Coronary artery (tissue), 2 donors: Measurements from ENCODE around the gene IL17D.
"Not testable (repeated sequence)": the region's sequence is repeated elsewhere in the genome, so short reads cannot be mapped to it uniquely, and the experiment has no call there.

ENCODE experiments used
- DNase-seq: peaks from one replicate; pipeline ENCODE4 v3.0.0-alpha.2; 2017; ENCODE audit warnings: low spot score
- H3K27ac ChIP-seq, 2 donors: fragments of 200-600 bp; sonication (generic); one replicate each; pipeline ENCODE4 v1.5.1; 2016 to 2019
- H3K4me3 ChIP-seq: fragments of 200-600 bp; sonication (generic); 2 replicates; pipeline ENCODE4 v1.5.1; 2016; ENCODE audit warnings: mild to moderate bottlenecking, moderate library complexity
- CTCF ChIP-seq: fragments of 200-600 bp; sonication (generic); IDR thresholded peaks from one replicate; pipeline ENCODE4 v1.5.1; 2019; ENCODE audit warnings: antibody characterized with exemption

The IL17D gene

GRCh38 chr13:20669162-20669561 lies 34.3 kb upstream of the IL17D start:
- DNase-seq = no peak
- H3K27ac ChIP-seq = no peak overlapping the region
- H3K4me3 ChIP-seq = no peak overlapping the region
- no peak for TF ChIP-seq CTCF

DNA sequence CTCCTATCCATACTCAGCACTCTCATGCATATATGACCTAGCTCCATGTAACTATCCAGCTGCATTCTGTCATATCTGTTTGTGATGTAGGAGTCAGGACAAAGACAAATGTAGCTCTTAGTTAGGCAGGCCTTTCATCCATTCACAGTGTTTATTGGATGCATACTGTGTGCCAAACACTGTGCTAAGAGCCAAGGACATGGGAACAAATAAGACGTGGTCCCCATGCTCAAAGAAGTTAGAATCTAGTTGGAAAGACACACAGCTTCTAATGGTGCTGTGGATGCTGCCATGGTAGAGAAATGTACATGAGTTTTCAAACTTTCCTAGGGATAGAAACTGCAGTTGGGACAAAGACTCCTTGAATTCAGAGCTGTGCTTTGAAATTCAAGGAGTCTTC lies 31.7 kb upstream of the IL17D start:
- TF ChIP-seq CTCF = no peak
- Histone ChIP-seq H3K27ac (no peak overlapping the region), H3K4me3 (no peak overlapping the region)
- DNase-seq = no peak

GRCh38 chr13:20672772-20673171 lies 30.7 kb upstream of the IL17D start:
- Histone ChIP-seq H3K4me3 (no peak overlapping the region), H3K27ac (peak overlapping the region in 1 of 2 donors; percentile 22)
- DNase-seq = no peak
- TF ChIP-seq CTCF = no peak

DNA sequence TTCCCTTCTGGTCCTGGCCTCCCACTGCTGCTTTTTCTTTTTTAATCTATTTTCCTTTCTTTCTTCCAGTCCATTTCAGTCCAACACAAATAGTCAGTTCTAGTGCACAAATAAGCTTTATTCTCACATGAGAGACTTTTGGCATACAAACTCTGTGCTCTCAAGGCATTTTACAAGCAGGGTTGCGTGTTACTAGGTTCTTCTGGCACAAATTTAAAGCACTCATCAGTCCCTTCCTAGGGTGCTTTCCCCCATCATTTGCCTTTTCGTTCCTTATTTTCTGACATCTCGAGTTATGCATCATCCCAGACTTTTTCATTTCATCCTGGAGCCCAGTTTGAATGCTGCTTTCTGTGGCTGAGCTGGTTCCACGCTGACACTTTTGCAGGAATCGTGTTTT lies 29.8 kb upstream of the IL17D start:
- Histone ChIP-seq H3K4me3 (no peak overlapping the region), H3K27ac (no peak overlapping the region)
- DNase-seq = no peak
- no peak for TF ChIP-seq CTCF

DNA sequence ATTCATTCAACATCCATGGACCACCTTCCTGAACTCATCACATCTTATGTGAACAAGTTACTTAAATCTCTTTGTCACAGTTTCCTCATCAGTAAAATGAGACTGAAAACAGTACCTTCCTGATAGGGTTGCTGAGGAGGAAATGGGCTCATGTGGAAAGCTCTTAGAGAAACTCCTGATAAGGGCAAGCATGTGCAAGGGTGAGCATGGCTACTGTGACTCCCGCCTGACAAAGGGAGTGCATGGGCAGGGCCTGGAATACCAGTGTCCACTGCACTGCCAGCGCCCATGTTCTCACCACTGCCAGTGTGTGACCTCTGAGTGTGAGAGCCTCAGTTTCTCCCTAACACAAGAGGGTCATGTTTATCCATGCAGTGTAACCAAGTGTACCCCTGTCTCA lies 27.3 kb upstream of the IL17D start:
- TF ChIP-seq CTCF = no peak
- H3K27ac ChIP-seq = no peak overlapping the region
- H3K4me3 ChIP-seq = no peak overlapping the region
- no peak for DNase-seq

- not testable (repeated sequence) for DNase-seq, H3K4me3 ChIP-seq, H3K27ac ChIP-seq
Measured at GRCh38 chr13:20678606-20679005, 24.9 kb upstream of the IL17D start.

DNA sequence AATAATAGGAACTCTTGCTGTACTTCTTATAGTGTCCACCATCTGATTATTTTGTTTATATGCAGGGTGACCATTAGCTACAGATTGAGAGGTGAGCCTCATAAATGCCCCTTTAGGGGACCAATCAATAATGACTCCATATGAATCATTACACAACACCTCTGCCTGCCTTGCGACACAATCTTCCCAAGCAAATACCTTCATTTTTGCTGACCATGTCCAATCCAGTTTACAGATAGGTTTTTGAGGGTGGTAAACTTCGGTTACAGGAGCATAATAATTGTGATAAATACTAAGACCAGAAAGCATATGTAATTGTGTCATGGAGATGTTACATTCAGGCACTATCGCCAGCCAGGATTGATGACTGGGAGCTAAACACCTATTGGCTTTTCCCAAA lies 23.6 kb upstream of the IL17D start:
- Histone ChIP-seq H3K27ac (no peak overlapping the region), H3K4me3 (no peak overlapping the region)
- no peak for TF ChIP-seq CTCF
- DNase-seq = no peak
